GM18519 (cell line): ENCODE data around the gene SPTLC1.
"Not testable (repeated sequence)": the region's sequence is repeated elsewhere in the genome, so short reads cannot be mapped to it uniquely, and the experiment has no call there.

Experiments
- ATAC-seq: cut with Tn5 transposase; IDR thresholded peaks from one replicate; pipeline ENCODE4 v1.9.1; 2021; ENCODE audit warnings: mild to moderate bottlenecking, moderate library complexity; ENCODE audit not compliant: unreplicated experiment, low FRiP score

SPTLC1 gene

DNA sequence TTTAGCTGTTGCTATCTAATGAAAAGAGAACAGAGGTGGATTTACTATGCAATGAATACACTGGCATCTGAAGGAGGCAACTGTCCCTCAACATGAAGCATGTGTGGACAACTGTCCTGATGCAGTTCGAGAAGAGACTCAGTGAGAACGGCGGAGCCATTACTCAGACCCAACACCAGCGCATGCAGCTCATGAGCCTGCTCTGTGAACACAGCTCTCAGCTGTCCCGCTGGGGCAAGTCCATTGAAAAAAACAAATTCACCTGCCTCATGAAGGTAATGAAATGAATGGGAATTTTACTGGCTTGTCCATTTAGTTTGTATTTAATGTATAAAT is 78.8 kb downstream of the SPTLC1 start:
- no peak for ATAC-seq

DNA sequence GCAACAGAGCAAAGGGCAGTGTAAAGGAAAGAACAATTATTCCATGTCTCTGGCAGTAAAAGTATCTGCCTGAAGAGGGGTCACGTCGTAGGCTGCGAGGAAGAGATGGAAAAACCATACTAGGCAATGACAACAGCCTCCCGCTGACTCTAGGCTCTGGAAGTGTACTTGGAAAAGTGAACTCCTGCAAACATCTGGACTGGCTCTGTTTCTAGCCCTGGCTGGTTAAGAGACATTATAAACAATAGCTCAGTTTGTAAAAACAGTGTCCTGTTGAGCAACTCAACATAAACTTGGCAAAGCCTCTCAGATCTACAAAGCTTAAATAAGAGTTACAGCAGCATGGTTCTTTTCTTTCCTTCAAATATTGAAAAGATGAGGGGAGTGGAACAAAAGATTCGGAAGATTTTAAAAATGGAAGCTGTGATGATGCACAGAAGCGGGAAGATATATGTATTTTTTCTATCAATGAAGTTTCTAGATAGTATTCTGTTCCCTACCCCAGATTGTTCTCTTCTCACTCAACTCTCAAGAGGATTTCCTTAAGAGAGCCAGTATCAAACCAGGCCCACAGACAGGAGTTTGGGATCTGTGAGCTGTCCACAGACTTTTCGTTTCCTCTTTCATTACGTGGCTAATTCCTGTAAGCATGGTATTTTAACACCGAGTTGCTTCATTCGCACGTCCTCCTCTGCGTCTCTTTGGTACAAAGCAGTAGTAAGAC is 79.4 kb downstream of the SPTLC1 start:
- no peak for ATAC-seq

DNA sequence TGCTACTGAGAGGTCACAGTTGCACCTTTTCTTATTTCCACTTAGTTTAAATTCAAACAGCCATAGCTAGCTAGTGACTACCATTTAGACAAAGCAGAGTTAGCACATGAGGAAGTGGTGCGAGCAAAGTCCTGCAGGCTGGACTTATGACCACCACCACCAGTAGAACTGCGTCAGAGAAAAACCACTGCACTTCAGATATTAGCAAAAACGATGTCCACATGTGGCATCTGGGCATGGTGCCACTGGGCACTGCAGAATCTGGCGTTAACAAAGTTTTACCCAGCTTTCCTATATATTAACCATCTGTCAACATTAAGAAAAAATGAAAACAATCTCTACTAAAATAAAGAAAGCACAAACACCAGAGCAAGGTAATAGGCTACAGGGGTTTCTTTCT is 80.1 kb downstream of the SPTLC1 start:
- no peak for ATAC-seq

DNA sequence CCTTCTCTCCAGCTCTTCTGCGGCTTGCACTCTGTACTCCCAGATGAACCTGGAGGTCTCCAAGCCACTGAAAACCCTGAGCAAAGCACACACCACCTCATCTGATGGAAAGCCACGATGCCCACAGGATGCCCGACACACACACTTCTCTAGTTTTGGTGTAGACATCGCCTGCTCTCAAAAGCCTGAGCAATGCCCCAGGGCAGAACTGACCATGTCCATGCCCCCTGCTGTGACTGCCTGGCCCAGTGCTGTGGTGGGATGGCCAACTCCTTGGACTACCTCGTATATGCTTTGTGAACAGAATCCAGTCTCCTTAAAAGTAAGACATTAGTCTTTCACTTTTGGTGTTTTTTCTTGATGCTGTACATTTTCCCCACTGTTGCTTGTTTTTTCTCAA is 81.2 kb downstream of the SPTLC1 start:
- ATAC-seq = no peak

DNA sequence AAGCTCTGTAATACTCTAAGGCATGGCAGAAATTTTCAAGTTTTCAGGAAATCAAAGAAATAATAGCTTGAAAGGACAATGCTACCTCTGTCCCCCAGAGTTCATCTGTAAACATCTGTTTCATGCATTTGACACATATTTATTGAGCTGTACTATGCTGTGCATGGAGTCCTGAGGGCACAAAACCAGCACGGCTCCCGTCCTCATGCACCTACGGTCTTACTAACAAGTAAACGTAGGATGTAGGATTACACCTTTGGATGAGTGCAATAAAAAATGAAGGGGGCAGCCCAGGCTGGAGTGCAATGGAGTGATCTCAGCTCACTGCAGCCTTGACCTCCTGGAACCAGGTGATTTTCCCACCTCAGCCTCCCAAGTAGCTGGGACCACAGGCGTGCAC is 81.9 kb downstream of the SPTLC1 start:
- ATAC-seq = no peak

DNA sequence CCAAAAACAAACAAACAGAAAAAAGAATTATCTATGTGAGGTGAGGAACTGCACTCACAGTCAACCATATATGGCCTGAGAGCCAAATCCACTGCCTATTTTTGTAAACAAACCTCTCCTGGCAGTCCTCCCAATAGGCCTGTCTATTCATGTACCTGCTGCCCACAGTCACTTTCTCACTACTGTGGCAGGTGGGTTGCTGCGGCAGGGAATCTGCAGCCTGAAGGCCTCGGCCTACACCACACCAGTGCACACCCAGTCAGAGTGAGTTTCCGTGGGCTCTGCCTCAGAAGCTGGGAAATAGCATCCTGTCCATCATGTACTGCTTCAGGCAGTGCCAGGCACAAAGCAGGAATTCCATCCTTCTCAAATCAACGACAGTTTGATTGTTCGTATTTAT is 82.3 kb downstream of the SPTLC1 start:
- ATAC-seq = no peak

DNA sequence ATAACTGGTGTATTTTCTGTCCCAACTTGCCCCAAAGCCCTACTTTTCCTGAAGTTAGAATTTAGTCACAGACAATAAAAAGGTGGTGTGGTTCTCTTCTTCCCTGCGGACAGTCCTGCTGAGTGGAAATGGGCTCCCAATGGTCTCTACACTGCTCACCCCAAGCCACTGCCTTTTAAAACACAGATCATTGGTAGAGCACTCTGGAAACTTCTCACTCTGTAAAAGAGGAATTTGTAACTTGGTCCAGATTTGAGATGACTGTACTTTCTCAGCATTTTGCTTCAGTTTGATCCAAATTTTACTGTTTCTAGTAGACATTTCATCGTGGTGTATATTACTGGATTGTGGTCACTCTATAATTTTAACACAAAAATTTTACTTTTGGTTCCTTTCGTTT is 84.8 kb downstream of the SPTLC1 start:
- no peak for ATAC-seq

DNA sequence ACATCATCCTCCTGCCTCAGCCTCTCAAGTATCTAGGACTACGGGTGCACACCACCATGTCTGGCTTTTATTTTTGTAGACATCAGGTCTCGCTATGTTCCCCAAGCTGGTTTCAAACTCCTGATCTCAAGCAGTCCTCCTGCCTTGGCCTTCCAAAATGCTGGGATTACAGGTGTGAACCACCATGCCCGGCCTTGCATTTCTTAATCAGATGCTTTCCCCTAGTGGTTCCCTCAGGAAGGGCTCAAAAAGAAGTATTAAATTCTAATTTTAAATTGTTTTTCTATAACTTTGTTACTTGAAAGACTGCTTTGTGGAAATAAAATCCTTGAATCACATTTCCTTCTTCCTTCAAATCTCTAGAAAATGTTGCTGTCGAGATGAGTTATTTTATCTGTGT is 85.7 kb downstream of the SPTLC1 start:
- ATAC-seq = no peak

DNA sequence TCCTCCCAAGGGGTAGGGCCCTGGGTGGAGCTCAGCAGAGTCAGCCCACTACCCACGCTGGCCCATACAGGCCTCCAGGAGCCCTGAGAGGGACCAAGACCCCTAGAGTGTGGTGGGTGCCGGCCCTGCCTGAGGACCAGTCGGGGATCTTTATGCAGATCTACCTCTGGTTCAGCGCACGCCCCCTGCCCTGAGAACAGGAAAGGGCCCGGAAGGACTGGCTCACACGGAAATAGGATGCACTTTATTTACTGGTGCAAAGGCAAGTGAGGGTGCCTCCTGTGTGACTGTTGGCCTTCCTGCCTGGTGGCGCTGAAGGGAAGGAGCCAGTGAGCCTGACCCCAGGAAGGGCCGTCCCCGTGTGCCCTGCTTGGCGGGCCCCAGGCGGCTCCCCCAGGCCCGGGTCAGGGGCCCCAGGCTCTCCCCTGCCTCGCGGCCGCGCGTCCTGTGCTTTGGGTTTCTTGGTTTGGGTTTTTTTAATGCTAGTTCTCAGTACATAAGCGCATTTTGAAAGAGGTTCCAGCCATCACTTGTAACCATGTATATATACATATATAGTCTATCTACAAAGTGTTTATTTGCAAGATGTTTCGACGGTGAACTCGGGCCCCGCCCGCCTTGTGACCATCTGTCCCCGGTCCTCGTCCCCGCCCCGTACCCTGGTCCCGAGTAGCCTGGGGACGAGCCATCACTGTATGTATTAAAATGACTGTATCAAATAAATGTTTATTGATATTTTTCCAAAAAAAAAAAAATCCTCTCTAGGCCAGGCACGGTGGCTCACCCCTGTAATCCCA is 88.8 kb downstream of the SPTLC1 start:
- no peak for ATAC-seq

DNA sequence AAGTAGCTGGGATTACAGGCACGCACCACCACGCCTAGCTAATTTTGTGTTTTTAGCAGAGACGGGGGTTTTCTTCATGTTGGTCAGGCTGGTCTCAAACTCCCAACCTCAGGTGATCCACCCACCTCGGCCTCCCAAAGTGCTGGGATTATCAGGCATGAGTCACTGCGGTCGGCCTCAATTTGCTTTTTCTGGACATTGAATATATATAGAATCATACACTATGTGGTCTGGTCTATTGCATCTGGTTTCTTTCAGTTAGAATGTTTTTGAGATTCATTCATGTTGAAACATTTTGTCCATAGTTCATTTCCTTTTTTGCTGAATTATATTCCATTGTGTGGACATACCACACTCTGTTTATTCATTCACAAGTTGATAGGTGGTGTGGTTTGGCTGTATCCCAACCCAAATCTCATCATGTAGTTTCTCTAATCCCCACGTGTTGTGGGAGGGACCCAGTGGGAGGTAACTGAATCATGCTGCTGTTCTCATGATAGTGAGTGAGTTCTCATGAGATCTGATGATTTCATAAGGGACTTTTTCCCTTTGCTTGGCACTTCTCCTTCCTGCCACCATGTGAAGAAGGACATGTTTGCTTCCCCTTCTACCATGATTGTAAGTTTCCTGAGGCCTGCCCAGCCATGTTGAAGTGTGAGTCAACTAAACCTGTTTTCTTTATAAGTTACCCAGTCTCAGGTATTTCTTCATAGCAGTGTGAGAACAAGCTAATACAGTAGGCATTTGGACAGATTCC is 93.2 kb downstream of the SPTLC1 start:
- not testable (repeated sequence) for ATAC-seq

DNA sequence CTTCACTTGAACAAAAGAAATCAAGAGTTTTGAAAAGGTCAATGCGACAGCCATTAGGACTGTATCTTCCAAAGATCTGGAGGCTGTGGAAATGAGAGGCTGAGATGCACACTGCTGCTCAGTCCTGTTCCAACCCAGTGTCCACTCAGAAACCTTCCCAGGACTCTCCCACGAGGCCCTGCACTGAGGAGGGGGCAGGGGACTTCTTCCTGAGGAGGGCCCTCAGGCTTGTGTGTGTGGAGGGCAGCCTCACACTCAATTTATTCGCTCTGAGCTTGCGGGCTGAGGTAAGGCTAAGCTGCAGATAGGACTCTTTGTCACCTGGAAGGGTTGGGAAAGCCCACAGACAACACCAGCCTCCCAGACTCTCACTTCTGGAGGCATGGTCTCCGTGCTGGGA is 95.6 kb downstream of the SPTLC1 start:
- no peak for ATAC-seq

DNA sequence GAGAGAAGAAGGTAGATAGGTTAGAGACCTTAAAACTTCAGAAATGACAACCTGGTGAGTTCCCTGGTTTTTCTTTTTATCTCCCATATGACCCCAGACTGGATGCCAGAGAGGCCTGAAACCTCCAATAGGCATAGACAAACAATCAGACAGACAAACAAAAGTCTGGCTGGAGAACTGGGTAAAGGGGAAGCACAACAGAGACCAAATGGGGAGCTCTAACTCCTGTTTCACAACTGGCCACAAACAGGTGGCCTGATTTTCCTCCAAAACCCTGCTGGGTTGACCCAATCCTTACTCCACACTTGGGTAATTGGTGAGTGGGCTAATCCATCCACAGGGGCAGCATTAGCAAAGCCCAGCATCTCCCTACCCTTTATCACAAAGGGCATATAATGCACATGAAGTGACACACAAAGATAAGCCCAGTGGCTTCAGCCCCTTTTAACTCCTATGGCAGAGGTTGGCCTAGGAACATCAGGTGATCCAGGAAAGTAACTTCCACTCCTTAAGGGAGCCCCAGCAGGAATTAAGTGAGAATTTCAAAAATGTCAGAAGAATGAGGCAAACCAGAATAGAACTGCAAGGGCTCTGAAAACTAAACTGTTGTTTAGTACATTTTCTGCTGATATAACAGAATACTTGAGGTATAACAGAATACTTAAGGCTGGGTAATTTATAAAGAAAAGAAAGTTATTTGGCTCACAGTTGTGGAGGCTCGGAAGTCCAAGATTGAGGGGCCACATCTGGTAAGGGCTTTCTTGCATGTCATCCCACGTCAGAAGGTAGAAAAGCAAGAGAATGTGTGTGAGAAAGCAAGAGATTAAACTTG is 104.3 kb downstream of the SPTLC1 start:
- no peak for ATAC-seq

DNA sequence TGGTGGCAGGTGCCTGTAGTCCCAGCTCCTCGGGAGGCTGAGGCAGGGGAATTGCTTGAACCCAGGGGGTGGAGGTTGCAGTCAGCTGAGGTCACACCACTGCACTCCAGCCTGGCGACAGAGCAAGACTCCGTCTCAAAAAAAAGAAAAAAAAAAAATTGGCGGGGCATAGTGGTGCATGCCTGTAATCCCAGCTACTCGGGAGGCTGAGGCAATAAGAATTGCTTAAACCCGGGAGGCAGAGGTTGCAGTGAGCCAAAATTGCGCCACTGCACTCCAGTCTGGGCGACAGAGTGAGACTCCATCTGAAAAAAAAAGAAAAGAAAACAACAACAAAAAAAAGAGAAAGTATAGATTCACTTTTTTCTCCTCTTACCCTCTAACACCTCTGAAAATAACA is 105.0 kb downstream of the SPTLC1 start:
- ATAC-seq = not testable (repeated sequence)

DNA sequence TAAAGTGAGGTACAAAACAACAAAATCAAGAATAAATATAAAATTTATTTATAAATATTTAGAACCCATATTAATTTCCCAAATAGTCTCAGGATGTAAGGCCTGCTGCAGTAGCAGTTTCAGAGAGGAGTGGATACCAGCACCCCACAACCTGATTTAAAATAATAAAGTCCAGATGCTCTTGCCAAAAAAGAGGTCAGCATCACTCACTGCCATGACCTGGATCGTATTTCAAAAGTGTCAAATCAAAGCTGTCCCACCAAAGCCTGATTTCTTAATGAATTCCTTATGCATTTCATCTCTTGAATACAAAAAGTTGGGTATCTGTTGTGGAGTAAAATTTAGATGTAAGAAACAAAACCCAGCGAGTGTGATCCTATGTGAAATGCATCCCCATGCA is 107.2 kb downstream of the SPTLC1 start:
- ATAC-seq = no peak

DNA sequence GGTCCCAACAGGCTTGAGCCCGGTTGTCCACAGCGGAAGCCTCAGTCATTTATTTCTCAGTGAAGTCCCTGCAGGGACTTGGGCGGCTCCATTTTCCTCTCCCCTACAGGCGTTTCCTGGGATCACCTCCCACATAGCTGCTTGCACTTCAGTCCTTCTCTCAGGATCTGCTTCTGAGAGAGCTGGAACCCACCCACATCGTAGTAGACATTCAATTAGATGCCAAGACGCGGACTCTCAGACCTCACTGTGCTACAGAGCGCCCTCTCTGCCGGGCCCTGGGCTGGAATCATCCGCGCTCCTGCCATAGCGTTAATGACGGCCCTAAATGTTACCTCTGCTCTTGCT is 111.2 kb downstream of the SPTLC1 start:
- no peak for ATAC-seq

DNA sequence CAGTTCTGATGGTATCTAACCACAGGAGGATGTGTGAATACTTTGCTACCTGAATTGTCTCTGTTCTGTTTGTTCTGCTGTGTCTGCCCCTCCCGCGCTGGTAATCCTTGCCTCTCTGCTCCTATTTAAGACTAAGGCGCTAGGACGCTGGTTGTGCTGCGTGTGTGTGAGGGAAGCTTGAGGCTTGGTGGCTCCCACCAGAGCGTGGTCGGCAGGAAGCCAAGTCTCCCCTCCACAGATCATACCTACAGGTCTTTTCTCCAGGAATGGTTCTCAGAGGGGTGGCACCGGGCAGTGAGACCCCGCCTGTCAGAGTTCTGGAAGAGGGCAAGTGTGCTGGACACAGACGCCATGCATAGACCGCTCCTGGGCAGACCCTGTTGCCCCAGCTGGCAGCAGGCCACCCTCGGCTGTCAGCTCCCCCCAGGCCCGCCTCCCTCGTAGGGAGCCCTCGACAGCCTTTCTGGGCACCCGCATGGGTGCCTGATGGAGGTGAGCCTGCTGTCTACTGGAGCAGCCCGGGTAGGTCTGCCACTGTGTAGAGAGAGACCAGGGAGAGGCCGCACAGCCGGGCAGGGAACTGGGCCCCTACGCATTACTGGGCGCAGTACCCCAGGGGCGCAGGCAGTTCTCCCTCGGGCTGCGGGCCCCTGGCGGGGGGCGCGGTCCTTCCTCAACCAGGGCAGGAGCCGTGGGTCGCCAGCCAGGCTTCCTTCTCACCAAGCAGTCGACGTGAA is 111.7 kb downstream of the SPTLC1 start:
- no peak for ATAC-seq

DNA sequence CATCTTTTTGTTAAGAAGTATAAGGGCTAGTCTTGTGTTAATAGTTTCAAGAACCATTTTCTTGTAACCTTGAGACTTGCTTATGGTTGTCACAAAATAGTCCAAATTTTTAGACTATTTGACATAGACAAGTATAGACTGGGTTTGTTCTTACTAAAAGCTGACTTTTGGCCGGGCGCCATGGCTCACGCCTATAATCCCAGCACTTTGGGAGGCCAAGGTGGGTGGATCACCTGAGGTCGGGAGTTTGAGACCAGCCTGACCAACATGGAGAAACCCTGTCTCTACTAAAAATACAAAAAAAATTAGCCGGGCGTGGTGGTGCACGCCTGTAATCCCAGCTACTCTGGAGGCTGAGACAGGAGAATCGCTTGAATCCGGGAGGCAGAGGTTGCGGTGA is 113.3 kb downstream of the SPTLC1 start:
- ATAC-seq = not testable (repeated sequence)

DNA sequence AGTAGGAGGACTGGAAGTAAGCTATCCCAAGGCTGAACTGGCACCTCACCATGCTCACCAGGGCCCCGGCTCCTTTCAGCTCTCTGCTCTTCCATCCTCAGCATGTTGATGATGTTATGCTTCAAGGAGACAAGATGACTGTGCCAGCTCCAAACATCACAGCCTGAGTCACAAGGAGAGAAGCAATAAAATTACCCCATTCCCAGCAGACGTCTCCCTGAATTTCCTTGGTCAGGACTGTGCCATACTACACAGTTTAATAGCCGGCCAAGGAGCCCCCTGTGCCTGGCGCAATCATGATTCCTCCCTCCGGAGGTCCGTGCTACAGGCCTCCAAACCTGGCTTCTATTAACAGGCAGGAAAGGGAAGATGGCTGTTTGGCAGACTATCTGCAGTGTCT is 114.0 kb downstream of the SPTLC1 start:
- ATAC-seq = no peak

DNA sequence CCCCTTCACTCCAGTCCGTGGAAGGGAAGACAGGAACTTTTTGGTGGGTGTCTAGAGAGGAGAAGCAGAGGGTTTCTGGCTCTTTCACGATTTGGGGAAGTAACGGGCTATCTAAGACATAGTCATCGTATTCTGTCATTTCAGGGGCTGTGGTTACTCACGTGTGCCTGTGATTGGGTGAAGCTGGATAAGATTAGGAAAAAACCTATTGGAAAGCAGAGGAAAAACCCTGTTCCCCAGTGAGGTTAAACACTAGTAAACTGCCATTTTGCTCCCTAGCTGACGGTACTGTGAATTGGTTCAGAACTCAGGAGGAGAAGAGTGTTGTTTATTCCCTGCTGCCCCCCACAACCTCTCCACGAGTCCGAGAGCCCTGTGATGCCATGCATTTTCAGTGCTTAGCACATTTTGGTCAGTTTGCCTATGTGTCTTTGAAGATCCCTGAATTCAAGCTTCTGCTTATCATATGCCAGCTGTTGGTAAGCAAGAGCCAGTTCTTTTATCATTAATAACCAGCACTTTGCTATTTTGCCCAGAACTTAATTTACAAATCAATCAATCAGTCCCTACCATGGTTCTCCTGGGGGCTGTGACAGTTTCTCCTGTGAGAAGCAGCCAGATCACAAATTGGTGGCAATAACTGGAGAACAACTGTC is 120.1 kb downstream of the SPTLC1 start:
- ATAC-seq = no peak

DNA sequence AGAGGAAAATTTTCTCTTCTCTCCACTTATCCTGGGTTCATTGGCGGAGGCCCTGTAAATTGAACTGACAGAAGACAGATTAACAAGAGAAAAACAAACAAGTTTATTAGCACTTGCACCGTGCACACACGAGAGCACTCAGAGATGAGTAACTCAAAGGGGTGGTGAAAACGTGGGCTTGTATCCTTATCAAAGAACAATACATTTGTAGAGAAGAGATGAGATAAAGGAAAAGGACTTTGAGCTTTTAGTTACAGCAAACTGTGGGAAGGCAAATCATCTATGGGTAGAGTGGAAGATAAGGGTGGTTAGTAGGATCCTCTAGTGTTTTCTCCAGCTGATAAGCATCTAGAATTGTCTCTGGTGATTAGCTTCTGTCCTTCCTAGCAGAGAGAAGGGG is 120.8 kb downstream of the SPTLC1 start:
- no peak for ATAC-seq
